ENCODE data around the gene ZNF543. TPM values are rescaled to one million over a fixed set of nuclear protein-coding genes. Genes with fewer than 3 reads are reported as not detected.

Gene ZNF543
- total and polyA plus RNA-seq, 9 of the 15 experiments (the other 6 are each of a cell fraction or from before 2014, with no cell fraction given), result 0.14 to 5.5 (median 2.4) TPM

DNA sequence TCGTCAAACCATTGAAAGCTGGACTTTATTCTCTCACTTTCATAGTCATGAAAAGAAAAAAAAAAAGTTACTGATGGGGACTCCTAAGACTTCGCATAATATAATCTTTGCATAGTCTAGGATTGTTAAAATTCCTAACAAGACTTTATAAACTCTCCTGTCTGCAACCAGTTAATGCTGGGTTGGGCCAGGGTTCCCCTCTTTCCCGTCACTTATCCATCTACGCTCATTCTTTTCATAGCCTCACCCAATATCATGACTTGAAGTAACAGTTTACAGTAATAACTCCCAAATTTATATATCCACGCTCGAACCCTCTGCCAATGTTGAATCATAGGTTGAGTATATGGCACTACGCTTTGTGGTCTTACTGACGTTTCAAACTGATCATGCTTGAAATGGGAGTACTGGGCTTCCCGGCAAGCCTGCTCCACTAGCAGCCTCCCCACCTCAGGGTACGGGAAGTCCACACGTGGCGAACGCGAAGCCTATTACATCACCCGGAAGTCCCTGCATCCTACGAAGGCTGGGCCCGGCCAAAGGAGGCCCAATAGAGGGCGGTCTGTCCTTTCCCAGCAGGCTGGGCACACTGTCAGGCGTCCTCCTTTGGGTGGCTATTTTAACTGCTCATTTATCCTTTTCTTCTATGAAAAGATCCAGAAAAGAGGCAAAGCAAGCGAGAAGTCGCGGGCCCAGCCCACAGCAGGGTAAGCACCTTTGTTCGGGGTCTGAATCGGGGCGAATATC is 40.7 kb upstream of the ZNF543 start (continued):
- no peak for TF ChIP-seq PHB2 (IDR thresholded peaks at IDR 0.05; ENCODE audit: low read depth)
- TF ChIP-seq ZNF766 (CRISPR knock-in tag; conservative IDR thresholded peaks at IDR 0.05), result peak; percentile 58
- no peak for TF ChIP-seq MCM7 (IDR thresholded peaks at IDR 0.05)
- TF ChIP-seq ZBTB7A (IDR thresholded peaks at IDR 0.05; ENCODE audit: borderline replicate concordance, control insufficient read depth, low read depth, low read length), result peak; percentile 29; the same call in 1 of the 2 replicates
- no peak for TF ChIP-seq RBM39 (optimal IDR thresholded peaks at IDR 0.05; ENCODE audit: low read depth, low read length)
- no peak; the same call in 1 of the 2 replicates for TF ChIP-seq GTF2F1 (IDR thresholded peaks at IDR 0.05; ENCODE audit: low read depth, low read length)
- TF ChIP-seq ZNF507 (tag; conservative IDR thresholded peaks at IDR 0.05), result no peak
- TF ChIP-seq SIRT6 (IDR thresholded peaks at IDR 0.05; ENCODE audit: low read depth, low read length), result no peak
- no peak for TF ChIP-seq SMARCA5 (IDR thresholded peaks at IDR 0.05)
- TF ChIP-seq HMGN3 (IDR thresholded peaks at IDR 0.05; ENCODE audit: borderline replicate concordance, extremely low read depth, insufficient read length, low read depth, low read length), result no peak
- no peak for TF ChIP-seq FUS (optimal IDR thresholded peaks at IDR 0.05; ENCODE audit: low read depth, low read length)
- peak; percentile 47; the same call in 1 of the 2 replicates for TF ChIP-seq MEF2D (tag; conservative IDR thresholded peaks at IDR 0.05; ENCODE audit: low read depth)
- TF ChIP-seq ZMIZ1 (IDR thresholded peaks at IDR 0.05; ENCODE audit: low read depth in 2 of 2, low read length in 2 of 2), result 0 out of 4 replicates have a peak, but pooled peaks of 1 of the 2 experiments have one; percentile 46
- no peak for TF ChIP-seq NCOA2 (IDR thresholded peaks at IDR 0.05; ENCODE audit: partially characterized antibody in 2 of 2)
- peak; percentile 88 for TF ChIP-seq SUPT5H (IDR thresholded peaks at IDR 0.05)
- TF ChIP-seq FOXJ3 (CRISPR knock-in tag; IDR thresholded peaks at IDR 0.05), result no peak
- TF ChIP-seq STAG1 (CRISPR knock-in tag; IDR thresholded peaks at IDR 0.05; ENCODE audit: borderline replicate concordance), result no peak
- no peak for TF ChIP-seq KLF16 (IDR thresholded peaks at IDR 0.05)
- TF ChIP-seq KLF10 (CRISPR knock-in tag; IDR thresholded peaks at IDR 0.05), result no peak; the same call in 1 of the 2 replicates
- TF ChIP-seq SMAD2 (IDR thresholded peaks at IDR 0.05; ENCODE audit: low read depth, low read length), result no peak
- TF ChIP-seq SIN3A (IDR thresholded peaks at IDR 0.05; ENCODE audit: borderline replicate concordance in 2 of 2, control insufficient read depth in 1 of 2, low read depth in 2 of 2, low read length in 2 of 2), result peak in 1 of 2 experiments; percentile 64; a peak in 1 of 4 replicates
- peak; percentile 80; the same call in 1 of the 2 replicates for TF ChIP-seq IRF9 (tag; IDR thresholded peaks at IDR 0.05)
- TF ChIP-seq NRF1 (conservative IDR thresholded peaks at IDR 0.05 in 1 of 2, IDR thresholded peaks at IDR 0.05 in 1 of 2), result no peak
- TF ChIP-seq HNRNPLL (IDR thresholded peaks at IDR 0.05; ENCODE audit: low read depth, low read length, poor library complexity, severe bottlenecking), result no peak
- TF ChIP-seq L3MBTL2 (IDR thresholded peaks at IDR 0.05), result peak; percentile 98
